GM13977 (cell line): ENCODE data around the gene FILIP1L.

Experiments used
- DNase-seq: peaks from one replicate; pipeline ENCODE4 v3.0.0; 2012; ENCODE audit warnings: low spot score
- in situ Hi-C: fragments of 300-500 bp; cut with MboI; formaldehyde crosslinking; loops from one replicate; pipeline ENCODE4 v1.12.0; 2022; ENCODE audit warnings: low sequenced_read_pairs, low pct_unique_long_range_greater_than_20kb, mixed read lengths, inconsistent platforms; ENCODE audit not compliant: unreplicated experiment
- TF ChIP-seq, protein P1 (sequence below): IDR thresholded peaks from 2 replicates; pipeline ENCODE4 v1.5.1; 2012; ENCODE audit warnings: mild to moderate bottlenecking, control low read depth; ENCODE audit not compliant: insufficient read depth; ENCODE audit errors: extremely low read depth, missing control alignments

FILIP1L gene

DNA sequence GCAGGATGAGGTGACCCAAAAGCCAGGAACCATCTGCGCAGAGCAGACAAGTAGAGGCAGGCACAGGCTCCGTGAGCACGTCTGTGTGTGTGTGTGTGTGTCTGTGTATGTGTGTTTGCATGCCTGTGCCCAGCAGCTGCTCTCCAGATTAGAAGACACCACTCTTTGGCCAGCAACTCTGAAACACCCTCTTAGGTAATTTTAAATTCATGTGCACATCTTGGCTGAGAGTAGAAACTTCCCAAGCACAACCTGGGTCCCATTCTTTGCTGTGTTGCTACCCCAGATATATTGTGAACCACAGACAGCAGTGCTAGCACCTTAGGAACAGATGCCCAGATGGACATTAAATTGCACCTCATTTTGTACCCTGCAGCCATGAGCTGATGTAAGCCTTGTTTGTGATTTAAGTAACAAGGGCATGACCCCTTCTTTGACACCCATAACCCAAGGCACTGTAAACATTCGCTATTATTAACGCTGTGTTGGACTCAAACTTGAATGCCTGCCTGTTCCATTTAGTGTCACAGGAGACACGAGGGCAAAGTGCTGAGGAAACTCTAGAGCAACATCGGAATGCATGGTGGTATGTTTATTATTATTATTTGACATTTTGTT is at the start of gene FILIP1L:
TSS of gene FILIP1L (minus strand) at position 89 of the 618 bp plus-strand sequence.
- DNase-seq, result no peak
- TF ChIP-seq, protein P1, sequence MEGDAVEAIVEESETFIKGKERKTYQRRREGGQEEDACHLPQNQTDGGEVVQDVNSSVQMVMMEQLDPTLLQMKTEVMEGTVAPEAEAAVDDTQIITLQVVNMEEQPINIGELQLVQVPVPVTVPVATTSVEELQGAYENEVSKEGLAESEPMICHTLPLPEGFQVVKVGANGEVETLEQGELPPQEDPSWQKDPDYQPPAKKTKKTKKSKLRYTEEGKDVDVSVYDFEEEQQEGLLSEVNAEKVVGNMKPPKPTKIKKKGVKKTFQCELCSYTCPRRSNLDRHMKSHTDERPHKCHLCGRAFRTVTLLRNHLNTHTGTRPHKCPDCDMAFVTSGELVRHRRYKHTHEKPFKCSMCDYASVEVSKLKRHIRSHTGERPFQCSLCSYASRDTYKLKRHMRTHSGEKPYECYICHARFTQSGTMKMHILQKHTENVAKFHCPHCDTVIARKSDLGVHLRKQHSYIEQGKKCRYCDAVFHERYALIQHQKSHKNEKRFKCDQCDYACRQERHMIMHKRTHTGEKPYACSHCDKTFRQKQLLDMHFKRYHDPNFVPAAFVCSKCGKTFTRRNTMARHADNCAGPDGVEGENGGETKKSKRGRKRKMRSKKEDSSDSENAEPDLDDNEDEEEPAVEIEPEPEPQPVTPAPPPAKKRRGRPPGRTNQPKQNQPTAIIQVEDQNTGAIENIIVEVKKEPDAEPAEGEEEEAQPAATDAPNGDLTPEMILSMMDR, result no peak
- in situ Hi-C loops, result no loop called here

DNA sequence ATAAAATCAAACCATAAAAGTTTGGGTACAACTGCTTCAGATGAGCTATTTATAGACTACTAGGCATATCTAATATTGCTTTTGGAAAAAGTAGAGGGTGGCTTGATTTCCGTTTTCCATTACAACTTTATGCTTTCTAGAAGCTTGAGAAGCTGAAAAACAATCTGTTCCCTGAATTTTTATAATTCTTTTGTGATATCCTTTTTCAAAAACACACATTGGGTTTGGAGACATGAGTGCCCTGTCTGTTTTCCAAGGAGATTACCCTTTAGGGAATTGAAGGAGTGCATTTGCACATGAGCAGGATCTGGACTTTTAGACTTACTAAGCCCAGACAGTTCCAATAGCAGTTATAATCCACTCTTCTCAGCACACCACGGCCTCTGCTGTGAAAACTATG is 49.5 kb upstream of the FILIP1L start:
- TF ChIP-seq, protein P1, result no peak
- DNase-seq, result no peak
- in situ Hi-C loops, result no loop called here

DNA sequence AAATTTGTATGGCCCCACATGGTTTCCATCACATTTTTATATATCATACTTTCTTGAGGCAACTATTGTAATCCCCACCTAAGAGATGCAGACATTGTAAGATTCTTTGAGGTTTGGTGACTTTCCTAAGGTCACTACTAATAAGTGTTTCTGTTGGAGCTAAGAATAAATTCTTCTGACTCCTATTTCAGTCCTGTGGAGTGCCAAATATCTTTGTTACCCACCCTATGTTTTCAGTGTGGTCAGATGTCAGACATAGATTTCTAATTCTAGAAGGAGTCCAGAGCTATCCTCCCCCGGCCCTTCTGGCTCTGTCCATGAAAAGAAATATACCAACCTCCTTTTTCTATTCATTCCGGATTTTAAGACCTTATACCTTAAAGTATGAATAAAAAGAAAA is 46.2 kb upstream of the FILIP1L start:
- TF ChIP-seq, protein P1, result no peak
- no peak for DNase-seq
- in situ Hi-C loops, result no loop called here

DNA sequence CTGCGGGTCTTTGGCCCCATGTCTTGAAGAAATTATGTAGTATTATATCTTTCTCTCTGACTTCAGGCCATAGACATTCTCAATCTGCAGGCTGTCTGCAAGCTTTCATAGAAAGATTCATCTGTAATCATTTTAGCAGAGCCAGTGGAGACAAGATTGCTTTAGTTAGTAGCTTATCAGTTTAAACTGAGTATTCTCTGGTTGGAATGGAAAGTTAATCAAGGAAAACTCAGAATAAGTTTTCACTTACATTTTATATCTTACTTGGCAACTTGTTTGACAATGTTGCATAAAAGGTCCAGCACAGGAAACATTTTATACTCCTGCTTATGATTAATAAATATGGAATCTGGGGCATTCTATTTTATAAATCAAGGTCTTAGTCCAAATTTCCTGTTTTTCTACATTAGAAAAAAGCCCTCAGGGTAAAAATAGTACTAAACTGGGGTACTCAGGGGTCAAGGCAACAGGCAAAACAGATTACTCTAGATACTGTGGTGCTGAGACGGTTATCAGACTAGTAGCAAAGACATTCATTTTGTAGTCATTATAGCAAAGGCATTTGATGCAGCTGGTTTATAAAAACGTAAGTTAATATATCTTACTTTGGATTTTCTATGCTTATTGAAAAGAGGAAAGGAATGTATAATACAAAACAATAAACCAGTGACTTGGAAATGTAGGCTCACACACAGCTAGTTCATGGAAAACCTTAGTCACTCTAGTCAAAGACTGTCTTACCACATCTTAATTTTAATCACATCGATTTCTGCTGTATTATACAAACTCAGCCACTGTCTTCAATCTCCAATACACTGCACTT is 45.2 kb upstream of the FILIP1L start:
- TF ChIP-seq, protein P1, result no peak
- DNase-seq, result no peak
- in situ Hi-C loops, result no loop called here

DNA sequence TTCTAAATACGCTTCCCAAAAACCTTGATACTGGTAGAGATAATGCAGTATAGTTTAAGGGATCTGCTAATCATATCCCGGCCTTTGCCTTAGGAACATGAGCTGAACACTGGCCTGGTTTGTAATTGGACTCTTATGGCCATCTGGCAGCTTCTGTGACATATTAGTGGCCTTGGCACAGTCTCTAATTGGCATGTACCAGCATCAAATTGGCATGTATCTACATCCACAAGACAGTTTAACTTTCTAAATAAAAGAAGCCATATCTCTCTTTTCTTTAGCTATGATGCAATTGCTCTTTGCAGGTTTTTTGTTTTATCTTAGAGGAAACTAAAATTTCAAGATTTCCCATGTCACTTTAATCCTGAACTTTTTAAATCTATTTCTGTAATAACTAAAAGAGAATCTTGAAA is 44.6 kb upstream of the FILIP1L start:
- DNase-seq, result no peak
- in situ Hi-C loops, result no loop called here
- TF ChIP-seq, protein P1, result no peak

DNA sequence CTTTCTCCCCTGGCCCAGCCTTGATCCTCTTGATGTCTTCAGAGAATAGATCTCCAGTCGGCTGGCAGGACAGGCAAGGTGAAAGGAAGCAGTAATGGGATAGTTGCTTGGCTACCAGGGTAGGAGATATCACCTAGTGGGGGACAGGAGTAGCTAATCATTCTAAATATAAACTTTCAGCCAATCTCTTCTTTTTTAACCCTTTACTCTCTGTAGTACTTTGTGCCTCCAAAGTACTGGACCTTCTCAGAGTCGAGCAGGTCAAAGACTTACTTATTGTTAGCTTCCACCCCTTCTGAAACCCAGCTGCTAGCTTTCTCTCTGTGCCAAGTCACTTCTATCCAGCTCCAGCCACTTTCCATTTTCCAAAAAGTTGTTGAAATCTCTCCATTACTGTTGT is 43.4 kb upstream of the FILIP1L start:
- TF ChIP-seq, protein P1, result no peak
- no peak for DNase-seq
- in situ Hi-C loops, result no loop called here
